HG02973 (cell line): ENCODE results near the gene RELT.

Experiments
- ATAC-seq: cut with Tn5 transposase; IDR thresholded peaks from one replicate; pipeline ENCODE4 v1.9.1; 2021; ENCODE audit warnings: moderate library complexity; ENCODE audit not compliant: unreplicated experiment

RELT gene

DNA sequence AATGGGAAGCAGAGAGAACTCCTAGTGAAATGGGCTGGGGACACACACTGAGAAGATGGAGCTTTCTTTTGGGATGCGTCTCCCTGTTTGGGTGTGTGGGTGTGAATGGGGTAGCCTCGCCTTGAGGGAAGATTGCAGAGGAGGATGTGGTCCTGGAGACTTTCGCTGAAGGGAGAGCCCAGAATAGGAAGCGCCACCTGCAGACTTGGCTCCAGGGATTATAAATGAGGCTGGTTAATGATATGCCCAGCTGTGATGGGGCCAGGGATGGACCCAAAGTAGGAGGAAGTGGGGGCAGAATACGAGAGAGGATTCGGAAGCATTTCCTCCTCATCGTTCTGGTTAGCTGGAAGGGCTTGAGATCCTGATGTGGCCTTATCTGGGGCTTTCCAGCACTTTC lies 13.7 kb downstream of the RELT start:
- no peak for ATAC-seq

DNA sequence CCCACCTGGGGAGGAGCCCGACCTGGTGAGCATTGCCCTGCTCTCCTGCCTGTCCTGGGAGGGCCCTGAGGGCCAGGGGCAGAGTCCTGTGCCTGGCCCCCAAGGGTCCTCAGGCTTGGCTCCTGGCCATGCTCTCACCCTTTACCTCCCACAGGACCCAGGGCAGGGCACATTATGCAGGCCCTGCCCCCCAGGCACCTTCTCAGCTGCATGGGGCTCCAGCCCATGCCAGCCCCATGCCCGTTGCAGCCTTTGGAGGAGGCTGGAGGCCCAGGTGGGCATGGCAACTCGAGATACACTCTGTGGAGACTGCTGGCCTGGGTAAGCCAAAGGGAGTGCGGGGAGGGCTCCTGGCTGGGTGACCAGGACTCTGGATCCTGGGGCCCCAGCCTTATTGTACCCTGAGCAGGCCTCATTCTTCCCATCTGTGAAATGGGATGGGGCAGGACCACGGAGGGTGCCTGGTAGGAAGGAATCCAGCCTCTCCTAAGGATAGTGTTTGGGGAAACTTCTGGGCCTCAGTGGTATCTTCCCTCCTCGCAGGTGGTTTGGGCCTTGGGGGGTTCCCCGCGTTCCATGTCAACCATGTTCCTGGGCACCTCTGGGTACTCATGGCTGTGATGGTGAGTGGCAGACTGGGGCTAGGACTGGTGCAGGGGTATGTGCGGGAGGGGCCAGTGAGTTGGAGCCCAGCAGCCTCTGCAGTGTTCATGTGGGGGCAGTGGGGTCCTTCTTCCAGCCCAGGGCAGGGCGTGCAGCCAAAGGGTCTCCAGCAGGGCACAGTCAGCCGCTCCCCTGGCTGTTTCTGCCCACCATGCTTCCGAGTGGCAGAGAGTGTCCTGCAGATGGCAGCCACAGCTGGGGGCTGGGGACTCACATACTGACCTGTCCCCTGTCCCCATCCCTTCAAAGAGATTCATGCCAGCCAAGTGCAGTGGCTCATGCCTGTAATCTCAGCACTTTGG lies 14.7 kb downstream of the RELT start:
- ATAC-seq = no peak

DNA sequence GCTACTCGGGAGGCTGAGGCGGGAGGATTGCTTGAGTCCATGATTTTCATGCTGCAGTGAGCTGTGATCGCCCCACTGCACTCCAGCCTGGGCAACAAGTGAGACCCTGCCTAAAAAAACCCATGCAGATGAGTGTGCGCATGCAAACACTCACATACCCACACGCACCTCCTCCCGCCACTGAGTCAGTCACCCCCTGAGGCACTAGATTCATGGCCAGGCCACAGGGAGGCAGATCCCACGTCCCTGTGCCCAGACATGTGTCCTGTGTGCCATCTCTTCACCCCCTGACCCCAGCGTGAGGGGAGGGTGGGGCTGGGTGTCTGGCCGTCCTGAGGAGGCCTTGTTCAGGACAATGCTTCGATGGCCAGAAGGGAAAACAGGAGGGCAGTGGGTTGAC lies 15.5 kb downstream of the RELT start:
- no peak for ATAC-seq

GRCh38 chr11:73392108-73393010 lies 16.2 kb downstream of the RELT start:
- no peak for ATAC-seq

GRCh38 chr11:73393011-73393380 lies 16.8 kb downstream of the RELT start:
- ATAC-seq = no peak

DNA sequence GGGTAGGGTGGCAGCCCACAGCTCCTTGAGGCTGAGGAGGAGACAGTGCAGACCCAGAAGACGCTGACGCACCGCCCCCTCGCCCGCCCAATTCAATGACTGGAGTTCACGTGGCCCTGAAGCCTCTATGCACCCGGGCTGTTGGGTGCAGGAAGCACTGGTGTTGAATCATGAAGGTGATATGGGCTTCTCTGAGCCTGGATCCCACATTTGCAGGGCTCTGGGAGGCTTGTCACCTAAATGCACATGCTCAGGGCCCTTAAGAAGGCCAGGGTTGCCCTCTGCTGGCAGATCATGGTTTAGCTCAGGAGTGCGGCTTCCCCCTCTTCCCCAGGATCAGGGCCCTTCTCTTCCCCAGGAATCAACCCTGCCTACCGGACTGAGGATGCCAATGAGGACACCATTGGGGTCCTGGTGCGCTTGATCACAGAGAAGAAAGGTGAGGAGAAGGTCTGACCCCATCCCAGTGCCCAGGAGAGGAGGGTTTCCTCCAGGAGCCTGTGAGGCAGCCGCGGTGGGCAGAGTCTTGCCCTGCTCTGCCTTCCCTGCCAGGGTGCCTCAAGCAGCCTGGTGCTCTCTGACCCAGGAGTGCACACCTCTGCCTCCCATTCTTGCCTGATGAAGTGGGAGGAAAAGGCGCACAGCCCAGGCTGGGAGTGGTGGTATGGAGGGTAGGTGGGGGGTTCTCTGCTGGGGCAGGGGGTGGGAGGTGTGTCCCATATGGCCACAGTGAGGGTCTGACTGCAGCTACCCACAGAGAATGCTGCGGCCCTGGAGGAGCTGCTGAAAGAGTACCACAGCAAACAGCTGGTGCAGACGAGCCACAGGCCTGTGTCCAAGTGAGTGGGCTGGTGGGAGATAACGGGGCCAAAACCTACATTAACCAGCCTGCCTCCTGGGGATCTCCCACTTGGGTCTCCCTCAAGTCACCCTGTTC lies 17.5 kb downstream of the RELT start:
- ATAC-seq = no peak

DNA sequence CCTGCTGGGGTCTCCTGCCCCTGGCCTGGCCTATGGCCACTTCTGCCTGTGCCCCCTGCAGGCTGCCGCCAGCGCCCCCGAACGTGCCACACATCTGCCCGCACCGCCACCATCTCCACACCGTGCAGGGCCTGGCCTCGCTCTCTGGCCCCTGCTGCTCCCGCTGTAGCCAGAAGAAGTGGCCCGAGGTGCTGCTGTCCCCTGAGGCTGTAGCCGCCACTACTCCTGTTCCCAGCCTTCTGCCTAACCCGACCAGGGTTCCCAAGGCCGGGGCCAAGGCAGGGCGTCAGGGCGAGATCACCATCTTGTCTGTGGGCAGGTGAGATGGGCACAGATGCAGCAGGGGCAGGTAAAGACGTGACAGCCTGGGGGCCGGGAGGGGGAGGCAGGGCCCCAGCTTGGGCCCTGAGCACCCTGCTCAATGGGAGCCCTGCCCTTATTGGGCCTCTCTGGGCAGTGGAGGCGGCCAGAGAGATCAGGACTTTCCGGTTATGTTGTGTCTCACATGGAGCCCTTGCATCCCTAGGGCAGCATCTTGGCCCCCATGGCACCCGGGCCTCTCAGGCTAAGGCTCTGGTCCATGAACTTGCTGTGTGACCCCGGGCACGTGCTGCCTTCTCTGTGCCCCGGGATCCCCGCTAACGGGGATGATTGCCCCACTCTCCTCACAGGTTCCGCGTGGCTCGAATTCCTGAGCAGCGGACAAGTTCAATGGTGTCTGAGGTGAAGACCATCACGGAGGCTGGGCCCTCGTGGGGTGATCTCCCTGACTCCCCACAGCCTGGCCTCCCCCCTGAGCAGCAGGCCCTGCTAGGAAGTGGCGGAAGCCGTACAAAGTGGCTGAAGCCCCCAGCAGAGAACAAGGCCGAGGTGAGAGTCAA lies 18.5 kb downstream of the RELT start:
- ATAC-seq = no peak

DNA sequence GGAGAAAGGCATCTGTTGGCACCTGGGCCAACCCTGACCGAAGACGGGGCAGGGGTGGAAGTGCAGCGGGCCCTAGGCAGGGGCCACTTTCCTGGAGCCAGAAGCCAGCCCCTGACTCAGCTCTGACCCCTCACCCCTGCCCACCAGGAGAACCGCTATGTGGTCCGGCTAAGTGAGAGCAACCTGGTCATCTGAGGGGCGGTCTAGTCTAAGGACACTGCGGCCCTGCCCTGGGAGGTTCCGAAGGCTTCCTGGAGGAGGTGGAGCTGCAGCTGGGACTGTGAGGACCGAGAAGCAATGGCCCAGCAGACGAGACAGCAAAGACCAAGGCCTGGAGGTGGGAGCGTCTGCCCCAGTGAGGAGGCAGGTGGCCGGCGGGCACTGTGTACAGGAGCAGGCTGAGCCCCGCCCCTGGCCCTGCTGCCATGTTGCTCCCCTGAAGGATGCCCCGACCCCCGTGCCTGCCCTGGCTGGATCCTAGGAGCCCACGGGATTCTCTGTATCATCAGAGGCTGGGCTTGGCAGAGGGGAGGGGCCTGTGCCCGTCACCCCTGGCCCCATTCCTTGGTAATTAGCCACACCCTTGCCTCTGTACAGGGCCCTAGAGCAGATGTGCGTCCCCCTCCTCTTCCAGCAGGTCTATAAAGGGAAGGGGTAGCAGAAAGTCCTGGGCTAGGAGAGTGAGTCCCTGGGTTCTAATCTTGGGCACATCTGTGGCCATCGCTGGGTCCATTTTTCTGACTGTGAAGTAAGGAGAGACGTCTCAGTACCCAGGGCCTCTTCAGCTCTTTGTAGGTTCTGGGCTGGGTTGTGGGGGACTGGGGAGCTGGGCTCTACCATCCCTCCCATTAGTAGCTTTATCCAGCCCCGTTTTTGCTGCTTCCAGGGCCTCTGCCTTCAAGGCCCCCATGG lies 19.4 kb downstream of the RELT start:
- no peak for ATAC-seq

DNA sequence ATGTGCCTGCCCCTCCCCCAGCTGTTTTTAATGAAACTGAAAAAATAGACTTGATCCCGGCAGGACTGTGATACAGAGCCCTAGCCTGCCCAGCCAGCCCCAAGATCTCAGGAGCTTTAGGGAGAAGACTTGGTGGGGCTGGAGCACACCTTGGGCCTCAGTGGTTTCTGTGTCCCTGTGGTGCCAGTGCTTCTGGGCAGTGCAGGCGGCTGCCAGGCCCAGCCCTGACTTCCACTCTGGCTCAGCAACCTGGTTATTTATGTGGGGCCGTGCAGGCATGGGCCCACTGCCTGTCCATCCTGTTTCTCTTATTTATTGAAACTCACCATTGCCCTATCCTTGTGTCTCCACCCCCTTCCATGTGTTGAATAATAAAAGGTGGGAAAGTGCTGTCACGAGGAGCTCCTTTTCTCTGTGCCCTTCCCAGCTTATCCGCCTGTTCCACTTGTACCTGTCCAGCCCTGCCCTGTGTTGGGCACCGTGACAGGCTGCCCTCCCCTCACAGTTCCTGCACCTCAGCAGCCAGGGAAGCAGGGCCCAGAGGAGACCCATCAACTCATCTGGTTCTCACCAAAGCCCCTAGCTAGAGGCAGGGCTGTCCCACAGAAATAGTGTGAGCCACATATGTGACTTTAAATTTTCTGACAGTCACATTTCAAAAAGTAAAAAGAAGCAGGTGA lies 20.2 kb downstream of the RELT start:
- no peak for ATAC-seq

- ATAC-seq = no peak
Measured at GRCh38 chr11:73396985-73397384, 20.8 kb downstream of the RELT start.

DNA sequence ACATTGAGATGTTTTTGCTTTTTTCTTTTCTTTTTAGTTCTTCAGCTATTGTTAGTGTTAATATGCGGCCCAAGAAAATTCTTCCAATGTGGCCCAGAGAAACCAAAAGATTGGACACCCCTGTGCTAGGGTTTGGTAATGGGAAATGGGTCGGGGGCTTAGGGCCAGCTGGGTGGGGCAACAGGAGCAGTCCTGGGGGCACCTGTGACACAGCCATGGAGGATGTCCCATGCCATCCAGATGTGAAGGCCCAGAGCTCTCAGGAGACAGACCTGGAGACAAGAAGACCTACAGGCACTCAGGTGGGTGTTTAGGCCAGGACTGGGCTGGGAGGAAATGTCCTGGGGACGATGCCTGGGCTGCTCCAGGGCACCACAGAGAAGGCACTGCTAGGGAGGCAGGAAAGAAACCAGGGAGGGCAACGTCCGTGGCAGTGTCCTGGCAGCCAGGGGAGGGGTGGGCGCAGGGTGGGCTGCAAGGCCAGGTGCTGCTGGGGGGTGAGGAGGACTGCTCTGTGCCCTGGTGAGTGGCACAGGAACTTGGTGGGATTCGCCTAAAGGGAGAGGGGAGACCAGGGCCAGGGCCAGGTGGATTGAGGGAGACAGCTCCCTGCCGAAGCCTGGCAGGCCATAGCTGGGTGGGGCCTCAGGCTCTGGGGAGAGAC lies 21.4 kb downstream of the RELT start:
- no peak for ATAC-seq

DNA sequence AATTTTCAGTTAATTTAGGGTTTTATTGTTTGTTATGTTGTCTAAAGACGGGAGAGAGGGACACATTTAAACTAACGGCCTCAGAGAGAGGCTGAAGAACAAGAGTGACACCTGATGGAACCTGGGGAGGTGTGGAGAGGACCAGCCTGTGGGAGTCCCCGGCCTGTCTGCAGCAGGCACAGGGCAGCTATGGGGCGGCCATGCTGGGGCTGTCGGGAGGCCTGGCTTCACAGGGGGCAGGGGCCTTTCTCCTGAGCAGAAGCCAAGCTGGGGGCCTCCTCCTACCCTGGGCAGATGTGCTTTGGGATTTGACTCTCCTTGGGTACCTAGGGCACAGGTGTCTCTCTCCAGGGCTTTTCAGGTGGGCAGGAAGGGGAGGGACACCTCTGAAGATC lies 21.9 kb downstream of the RELT start:
- ATAC-seq = no peak

DNA sequence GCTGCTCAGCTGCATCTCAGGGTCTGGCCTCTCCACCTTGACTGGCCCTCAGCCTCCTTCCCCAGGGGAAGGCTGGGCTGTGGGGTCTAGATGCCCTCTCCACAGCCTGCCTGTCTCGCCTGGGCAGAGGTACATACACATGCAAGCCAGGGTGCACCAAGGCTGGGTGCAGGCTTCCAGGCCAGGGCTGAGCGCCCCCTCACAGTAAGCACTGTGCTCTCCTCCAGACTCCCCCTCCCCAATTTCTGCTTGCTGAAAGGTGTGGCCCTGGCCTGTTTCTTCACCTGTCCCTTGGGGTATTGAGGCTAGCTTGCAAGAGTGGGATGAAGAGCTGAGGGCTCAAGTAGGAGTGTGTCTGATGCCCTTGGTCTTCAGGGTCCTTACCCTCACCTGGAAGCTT lies 22.5 kb downstream of the RELT start:
- no peak for ATAC-seq

- ATAC-seq = no peak
Measured at GRCh38 chr11:73399159-73399590, 23.0 kb downstream of the RELT start.

DNA sequence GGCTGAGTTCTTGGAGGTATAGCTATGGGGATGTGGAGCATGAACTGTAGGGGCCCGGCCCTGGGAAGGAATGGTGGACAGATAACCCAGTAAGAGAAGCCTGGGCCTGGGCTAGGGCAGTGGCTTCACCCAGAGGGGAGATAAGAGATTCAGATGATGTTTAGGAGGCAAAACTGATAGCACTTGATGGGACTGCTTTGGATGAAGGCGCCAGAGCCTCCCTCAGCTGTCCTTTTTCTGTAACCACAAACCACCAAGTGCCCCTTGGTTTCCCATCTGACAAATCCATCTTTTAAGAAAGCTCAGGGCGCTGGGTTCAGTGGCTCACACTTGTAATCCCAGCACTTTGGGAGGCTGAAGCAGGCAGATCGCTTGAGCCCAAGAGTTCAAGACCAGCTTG lies 23.4 kb downstream of the RELT start:
- ATAC-seq = no peak

DNA sequence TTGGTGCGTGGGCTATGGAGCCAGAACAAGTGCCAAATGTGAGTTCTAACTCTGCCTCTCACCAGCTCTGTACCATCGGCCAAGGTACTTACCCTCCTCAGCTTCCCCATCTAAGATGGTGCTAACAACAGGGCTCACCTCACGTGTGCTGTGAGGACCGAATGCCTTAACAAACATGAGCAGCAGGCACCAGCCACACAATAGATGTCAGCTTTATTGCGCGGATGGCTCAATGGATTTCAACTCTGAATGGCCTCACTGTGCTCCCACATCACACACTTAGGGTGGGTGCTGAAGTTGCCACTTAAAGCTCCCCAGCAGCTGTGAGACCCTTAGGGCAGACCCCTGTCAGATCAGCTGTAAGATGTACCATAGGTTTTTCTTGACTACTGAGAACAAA lies 24.1 kb downstream of the RELT start:
- no peak for ATAC-seq

DNA sequence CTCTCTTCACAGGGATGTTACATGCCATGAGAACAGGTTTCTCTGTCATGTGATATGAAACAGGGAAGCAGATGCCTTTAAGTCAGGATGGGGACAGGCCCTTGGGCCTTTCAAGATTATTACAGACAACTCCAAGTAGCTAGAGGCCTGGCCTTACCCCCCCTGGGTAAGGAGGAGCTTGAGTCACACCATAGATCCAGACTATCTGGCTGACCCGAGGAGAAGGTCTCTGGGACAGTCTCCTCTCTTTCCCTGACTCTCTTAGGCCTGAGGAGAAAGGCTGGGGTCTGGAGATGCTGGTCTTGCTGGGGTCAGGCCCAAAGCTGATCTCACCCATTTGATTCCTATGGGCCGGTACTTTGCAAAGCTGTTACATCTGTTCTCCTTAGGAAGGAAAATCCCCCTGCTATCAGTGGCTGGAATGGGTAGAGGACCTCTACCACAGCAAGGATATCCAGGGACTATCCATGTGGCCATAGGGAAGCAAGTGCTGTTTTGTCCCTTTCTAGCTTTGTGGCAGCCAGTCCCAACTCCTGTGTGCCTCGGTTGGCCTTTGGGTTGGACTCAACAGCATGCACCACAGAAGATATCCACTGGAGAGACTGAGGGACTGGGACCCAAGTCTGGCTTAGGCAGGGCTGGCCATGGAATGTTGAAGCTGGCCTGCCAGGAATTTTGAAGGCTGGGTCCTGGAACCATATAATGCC lies 25.2 kb downstream of the RELT start:
- no peak for ATAC-seq
